Activated effector memory CD4-positive, alpha-beta T cell treated with Interleukin-2 at 50 U/mL for 16 hours (primary cell): ENCODE data around the gene ANO9.
"Not testable (repeated sequence)": the region's sequence is repeated elsewhere in the genome, so short reads cannot be mapped to it uniquely, and the experiment has no call there.

Experiments
- DNase-seq: peaks from one replicate; pipeline ENCODE4 v3.0.0-alpha.2; 2020

The ANO9 gene

DNA sequence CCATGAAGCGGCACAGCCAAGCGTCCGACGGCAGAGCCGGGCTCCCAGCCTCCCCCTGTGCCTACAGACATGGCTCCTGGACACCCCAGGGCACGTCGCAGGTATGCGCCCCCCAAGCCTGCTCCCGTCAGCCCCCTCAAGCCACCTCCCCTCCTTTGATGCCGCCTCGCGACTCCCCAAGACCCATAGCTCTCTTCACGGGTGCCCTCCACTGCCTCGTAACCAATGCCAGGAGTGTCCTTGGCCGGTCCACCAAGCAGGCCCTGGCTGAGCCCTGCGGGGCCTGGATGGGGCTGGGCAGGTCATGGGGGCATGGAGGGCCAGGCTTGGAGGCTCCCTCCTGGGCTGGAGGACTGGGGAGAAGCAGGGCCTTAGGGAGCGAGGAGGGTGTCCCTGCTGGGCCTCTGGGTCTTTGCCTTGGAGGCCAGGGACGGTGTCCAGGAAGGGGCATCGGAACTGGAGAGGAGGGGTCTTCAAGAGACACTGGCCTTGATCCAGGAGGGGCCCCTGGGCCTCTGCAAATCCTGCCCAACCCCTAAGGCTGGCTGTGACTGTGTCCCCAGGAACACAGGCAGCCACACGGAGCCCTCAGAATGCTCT is 9.2 kb downstream of the ANO9 start:
- DNase-seq = no peak

DNA sequence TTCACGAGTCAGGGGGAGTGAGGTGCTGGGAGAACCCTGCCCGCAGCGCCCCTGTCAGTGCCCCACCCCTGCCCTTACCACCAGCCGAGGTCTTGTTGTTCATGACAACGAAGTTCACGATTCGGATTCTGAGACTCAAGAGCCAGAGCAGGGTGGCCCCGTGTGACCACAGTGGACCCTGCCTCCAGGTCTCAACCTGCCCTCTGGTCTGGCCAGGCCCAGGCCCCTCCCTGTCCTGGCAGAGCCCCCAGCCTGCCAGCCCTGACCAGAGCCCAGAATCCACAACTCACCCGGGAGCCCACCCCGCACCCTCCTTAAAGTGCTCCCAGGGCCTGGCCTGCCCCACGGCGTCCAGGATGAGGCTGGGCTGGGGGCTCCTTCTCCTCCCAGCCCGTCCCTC is 9.9 kb downstream of the ANO9 start:
- DNase-seq = no peak

DNA sequence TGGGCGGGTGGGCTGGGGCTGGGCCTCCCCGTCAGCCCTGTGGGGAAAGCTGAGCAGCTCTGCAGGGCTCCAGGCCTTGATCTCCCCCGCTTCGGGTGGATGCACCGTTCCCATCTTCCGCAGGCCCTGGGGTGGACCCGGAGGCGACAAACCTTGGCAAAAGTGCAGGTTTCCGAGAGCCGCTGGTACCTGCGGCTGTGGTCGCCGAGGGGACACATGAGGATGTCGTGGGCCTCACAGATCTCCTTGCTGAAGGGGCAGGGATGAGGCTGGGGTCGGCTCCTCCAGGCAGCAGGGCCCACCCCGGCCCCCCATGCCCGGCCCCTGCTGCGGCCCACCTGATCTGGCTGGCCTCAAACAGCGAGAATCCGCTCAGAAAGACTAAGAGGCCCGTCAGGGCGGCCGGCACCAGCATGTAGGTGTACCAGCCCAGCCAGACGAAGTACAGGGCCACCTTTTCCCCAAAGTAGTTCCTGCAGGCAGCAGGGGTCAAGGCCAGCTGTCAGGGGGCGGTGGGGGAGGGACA is 11.8 kb downstream of the ANO9 start:
- DNase-seq = no peak

DNA sequence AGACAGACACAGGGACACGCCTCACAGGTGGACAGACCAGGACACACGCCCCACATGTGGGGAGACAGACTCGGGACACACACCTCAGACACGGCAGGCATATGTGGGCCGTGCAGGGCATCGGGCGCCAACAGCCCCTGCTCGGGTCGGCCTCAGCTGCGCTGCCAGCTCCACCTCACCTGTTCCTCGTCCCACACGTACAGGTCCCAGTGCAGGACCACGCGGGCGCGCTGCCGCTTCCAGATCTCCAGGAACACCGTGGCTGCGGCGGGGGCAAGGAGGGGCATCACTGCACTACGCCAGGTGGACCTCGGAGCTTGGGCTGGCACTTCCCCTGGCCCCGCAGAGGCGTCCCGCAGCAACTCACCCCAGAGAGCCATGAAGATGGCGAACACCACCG is 12.4 kb downstream of the ANO9 start:
- DNase-seq = no peak

GRCh38 chr11:428295-428694 is 13.5 kb downstream of the ANO9 start:
- DNase-seq = no peak

- no peak for DNase-seq
Measured at GRCh38 chr11:426851-427250, 15.0 kb downstream of the ANO9 start.

DNA sequence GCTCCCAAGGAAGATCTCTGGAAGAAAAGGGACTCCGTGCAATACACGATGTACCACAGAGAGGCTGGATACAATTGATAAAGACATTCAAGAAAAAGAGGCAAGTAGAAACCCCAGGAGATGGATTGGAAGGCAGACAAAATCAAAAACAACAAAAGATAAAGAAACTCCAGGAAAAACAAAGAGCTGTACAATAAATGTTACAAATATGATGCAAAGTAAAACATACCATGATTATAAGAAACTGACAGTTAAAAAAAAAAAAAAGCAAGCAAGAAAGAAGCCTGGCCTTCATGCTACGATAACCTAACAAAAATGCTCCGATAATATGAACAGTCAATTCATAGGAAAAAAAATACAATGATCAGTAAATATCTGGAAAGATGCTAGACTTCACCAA is 16.5 kb downstream of the ANO9 start:
- no peak for DNase-seq

GRCh38 chr11:424766-425165 is 17.0 kb downstream of the ANO9 start:
- DNase-seq = not testable (repeated sequence)

DNA sequence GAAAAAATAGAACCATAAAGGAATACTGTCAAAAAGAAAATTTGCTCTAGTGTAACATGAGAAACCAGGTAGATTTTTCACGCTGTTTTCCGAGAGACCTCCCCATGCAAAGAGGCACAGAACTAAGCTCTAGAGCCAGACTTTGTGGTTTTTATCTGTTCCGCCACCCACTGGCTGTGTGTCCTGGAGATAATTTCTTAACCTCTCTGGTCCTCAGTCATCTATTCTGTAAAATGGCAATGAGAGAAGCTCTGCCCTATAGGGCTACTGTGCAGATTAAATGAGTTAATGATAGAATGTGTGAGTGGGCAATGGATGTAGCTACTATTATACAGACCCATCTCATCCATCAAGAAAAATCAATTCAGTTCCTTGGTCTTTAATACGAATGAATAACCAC is 17.6 kb downstream of the ANO9 start:
- no peak for DNase-seq

DNA sequence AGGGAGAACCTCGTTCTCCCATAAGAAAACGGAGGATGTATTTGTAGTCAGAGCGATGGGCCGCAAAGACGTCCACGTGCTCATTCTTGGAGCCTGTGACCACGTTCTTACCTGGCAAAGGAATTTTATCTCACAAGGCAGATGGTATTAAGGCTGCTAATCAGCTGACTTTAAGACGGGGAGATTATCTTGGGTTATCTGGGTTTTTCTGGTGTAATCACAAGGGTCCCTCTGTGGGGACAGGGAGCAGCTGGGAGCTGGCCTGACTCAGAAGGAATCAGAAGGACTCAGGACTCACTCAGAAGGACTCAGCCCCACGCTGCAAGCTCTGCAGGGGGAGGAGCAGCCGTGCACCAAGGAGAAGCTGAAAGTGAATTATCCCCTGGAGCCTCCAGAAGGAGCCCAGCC is 19.6 kb downstream of the ANO9 start:
- no peak for DNase-seq

GRCh38 chr11:420911-421321 is 20.9 kb downstream of the ANO9 start:
- no peak for DNase-seq

DNA sequence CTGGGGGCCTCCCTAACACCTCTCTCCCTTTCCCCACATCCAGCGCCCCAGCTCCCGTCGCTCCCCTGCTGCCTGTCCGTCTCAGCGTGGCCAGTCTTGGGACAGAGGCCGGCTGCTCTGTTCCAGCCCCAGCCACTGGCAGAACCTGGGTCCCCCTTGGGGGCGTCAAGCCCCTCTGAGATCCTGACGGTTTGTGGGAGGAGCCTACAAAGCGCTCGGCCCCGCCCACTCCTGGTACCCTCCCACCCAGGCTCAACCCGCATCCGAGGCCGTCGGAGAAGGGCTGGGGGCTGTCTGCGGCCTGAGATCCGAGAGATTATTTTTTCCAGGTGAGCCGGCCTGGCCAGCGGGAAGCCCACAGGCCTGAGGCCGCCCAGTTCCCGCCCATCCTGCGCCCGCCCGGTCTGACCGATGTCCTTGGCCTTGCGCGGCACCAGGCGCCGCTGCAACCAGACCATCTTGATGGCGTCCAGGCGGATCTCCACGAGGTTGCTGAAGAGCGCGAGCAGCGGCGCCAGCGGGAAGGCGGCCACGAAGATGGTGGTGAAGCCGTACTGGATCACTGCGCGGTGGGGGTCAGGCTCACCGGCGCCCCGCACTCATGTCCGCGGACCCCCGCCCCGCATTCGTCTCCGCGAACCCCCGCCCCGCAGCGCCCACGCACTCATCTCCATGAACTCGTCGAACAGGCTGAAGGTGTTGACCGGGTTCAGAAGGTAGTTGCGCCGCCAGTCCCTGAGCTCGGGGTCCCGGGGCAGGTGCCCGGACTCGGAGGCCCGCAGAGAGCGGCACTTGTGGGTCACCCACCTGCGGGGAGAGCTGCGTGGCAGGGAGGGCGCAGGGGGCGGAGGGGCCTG is 21.5 kb downstream of the ANO9 start:
- no peak for DNase-seq

- DNase-seq = no peak
Measured at GRCh38 chr11:419248-420005, 22.4 kb downstream of the ANO9 start.

DNA sequence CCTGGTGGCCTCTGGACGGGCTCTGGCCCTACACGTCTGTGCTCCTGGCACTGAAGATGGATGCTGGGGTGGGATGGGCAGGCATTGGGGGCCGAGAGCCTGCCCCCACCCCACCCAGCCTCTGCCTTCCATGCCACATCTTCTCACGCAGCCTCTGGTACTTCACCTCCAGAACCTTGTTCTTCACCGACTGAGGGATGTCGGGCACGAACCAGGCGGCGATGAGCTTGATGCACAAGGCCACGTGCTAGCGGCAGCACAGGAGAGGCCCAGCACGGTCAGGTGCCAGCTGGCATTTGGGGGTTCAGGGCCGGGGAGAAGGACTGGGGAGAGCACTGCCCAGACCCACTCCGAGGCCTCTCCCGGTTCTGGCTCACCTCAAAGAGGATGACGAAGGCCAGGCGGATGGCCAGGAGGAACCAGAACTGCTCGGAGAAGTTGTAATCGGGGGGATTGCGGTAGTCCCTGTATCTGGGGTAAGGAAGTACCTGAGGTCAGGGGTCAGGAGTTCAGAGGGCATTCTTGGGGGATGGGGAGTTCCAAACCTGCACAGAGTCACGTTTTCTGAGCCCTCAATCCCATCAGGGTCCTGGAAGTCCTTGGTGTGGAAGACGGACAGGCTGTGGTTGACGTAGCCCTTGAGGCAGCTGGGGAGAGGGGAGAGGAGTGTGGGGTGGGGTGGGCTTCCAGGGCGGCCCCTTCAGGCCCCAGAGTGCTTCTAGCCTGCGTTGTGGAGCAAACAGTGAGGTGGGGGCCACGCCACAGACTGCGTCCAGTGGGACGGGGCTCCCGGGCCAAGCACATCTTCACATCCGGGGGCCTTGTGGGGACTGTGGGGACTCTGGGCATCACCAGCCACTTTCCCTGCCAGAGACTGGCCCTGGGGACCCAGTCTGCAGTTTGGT is 23.2 kb downstream of the ANO9 start:
- no peak for DNase-seq

DNA sequence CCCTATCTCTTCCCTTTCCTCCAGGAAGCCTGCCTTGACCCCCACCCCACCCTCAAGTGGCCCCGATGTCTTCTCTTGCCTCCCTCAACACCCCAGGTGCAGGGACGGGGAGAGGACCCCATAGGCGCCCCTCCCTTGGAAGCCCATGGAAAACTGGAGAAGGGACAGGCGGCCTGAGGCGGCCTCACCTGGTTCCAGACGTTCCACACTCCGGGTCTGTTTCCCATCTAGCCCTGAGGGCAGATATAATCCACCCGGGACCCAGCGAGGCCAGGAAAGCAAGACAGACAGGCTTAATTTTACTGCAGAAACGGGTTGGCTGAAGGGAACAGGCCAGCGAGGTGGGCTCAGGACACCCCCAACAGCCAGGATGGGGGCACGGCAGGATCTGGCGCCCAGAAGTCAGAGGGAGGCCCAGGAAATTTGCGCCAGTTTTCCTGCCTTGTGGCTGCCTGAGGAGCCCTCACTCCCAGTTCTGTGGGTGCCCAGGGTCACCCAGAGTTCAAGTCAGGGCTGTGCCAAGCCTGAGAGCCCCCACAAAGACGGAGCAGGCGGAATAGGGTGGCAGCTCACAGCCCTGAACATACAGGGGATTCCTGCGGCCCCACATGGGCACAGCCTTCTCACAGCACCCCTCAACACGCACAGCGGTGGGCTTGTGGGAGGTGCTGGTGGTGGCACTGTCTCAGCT is 24.0 kb downstream of the ANO9 start:
- DNase-seq = no peak

DNA sequence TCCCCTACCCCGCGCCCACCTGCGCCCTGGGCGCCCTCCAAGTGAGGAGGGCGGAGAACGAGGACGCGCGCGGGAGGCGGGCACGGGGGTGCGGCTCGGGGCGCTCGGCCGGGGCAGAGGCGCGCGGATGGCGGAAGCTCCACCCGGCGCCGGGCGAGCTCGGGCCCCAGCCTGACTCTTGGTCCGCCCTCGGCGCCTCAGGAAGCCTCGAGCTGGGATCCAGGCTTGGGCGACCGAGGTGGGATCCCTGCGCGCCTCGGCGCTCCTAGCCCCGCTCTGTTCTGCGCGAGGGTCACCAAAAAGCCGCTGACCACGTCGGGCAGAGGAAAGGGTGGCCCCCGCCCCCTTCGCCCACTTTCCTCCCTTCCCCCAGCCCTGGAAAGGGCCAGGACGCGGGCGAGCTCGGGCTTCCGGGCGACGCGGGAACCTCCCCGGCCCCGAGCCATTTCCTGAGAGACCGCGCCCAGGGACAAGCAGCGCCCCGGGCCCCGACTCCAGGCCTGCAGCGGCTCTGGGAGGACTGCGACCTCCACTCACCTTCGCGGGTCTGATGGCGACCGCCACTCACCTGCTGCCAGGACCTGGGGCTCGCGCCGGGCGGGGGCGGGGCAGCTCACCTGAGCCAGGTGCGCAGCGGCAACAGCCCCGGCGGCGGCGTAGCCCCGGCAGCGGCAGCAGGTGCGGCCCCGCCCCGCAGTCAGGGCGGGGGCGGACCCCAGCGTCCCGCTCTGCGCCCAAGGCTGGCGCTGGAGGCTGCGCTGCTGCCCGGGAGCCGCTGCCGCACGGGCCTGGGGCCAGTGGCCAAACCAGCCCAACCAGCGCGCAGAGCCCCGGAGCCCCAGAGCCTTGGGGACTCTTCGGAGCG is 24.8 kb downstream of the ANO9 start:
- peak; percentile 46 for DNase-seq

DNA sequence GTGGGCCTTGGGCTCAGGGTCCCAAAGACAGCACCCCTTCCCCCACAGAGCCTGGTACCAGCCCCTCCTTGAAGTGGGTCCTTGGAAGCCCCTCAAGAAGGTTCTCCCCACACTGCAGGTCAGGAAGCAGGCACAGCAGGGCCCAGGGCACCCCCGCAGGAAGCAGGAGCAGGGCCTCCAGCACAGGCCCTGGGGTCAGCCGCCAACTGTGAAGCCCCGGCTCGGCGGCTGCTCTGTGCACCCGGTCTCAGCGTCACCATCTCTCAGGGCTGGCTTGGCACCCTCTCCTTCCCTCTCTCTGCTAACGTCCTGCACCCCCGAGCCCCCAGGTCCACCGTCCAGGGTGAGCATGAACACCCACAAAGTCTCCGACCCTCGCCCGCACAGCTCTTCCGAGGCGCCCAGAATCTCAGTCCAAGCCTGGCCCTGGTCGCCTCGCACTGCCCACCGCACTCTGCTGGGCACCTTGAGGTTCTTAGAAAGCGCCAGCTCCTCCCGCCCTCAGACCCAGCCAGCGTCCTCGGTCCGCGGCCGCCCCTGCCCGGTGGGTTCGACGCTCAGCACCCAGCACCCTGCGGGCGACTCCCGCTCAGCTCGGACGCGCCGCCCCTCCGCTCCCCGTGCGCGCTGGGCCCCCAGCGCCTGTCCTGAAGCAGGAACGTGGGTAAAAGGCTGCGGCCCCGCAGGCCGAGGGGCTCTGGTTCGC is 25.6 kb downstream of the ANO9 start:
- DNase-seq = no peak

DNA sequence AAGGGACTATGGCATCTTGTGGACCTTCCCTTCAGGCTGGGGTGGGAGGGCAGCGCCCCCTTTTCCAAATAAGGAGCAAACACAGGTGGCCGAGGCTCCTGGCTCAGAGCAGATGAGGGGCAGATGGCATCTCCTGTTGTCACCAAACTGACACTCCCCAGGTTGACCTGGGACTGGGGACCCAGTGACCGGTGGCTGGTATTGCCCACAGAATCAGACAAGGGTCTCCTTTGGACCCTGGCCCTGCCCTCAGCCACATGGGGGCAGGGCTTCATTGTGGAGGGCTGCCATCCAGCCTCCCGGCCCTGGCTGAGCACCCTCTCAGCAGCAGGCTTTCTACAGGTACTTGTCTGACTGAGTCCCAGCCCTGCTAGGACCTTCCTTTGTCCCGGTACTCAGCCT is 26.2 kb downstream of the ANO9 start:
- DNase-seq = no peak

DNA sequence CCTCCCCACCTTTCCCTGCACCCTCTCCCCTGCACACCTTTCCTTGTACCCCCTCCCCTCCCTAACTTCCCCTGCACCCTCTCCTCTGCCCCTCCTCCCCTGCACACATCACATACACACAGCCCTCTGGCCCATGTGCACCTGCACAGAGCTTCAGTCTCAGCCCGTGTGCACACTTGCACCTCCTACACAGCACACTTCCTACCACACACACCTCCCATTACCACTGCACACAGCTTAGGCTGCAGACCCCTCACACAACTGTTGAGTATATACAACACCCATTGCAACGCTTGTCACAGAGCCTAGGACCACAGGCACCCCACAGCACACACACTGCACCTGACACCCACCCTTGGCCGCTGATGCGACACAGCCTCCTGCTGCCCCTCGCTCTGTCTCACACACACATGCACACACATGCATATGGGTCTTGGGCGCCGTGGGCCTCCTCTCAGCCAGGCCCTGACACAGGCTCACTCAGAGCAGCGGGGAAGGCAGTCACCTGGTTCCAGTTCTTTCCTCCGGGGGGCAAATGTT is 27.4 kb downstream of the ANO9 start:
- DNase-seq = no peak
